Endothelial cell (in vitro differentiated cells): ENCODE results near the gene DLL1. TPM values are rescaled to one million over a fixed set of nuclear protein-coding genes. Genes with fewer than 3 reads are reported as not detected.

Experiments used
- DNase-seq: peaks from one replicate; pipeline ENCODE4 v3.0.0; 2021; ENCODE audit warnings: low spot score
- H3K27ac Mint-ChIP-seq: one replicate; pipeline ENCODE4 v1.8.0; 2021; ENCODE audit warnings: mixed read lengths, inconsistent platforms; ENCODE audit not compliant: unreplicated experiment
- H3K27me3 Mint-ChIP-seq: one replicate; pipeline ENCODE4 v1.8.0; 2021; ENCODE audit warnings: mild to moderate bottlenecking, moderate library complexity, mixed read lengths, inconsistent platforms; ENCODE audit not compliant: unreplicated experiment
- H3K36me3 Mint-ChIP-seq: one replicate; pipeline ENCODE4 v1.8.0; 2021; ENCODE audit warnings: mild to moderate bottlenecking, low read depth, mixed read lengths, inconsistent platforms; ENCODE audit not compliant: unreplicated experiment
- H3K4me1 Mint-ChIP-seq: one replicate; pipeline ENCODE4 v1.8.0; 2021; ENCODE audit warnings: mild to moderate bottlenecking, mixed read lengths, inconsistent platforms; ENCODE audit not compliant: unreplicated experiment
- H3K4me3 Mint-ChIP-seq: one replicate; pipeline ENCODE4 v1.8.0; 2021; ENCODE audit warnings: mild to moderate bottlenecking, mixed read lengths, inconsistent platforms; ENCODE audit not compliant: unreplicated experiment
- H3K9me3 Mint-ChIP-seq: one replicate; pipeline ENCODE4 v1.8.0; 2021; ENCODE audit warnings: mixed read lengths, inconsistent platforms; ENCODE audit not compliant: unreplicated experiment
- CTCF ChIP-seq: fragments of 200-600 bp; sonication (generic); IDR thresholded peaks from one replicate; pipeline ENCODE4 v1.5.0; 2021; ENCODE audit warnings: antibody characterized with exemption; ENCODE audit not compliant: unreplicated experiment
- total RNA-seq: library from RNA; stranded (reverse); fragmentation: NEBNext Ultra II Directional; extraction: Animal tissue kit (Norgen Biotek cat#: 25700); gene quantifications from one replicate; pipeline ENCODE4 v1.2.1, GENCODE V29; 2021; ENCODE audit not compliant: unreplicated experiment

The DLL1 gene
- total RNA-seq, 1 donor from 2014 or later: 59.5 TPM

DNA sequence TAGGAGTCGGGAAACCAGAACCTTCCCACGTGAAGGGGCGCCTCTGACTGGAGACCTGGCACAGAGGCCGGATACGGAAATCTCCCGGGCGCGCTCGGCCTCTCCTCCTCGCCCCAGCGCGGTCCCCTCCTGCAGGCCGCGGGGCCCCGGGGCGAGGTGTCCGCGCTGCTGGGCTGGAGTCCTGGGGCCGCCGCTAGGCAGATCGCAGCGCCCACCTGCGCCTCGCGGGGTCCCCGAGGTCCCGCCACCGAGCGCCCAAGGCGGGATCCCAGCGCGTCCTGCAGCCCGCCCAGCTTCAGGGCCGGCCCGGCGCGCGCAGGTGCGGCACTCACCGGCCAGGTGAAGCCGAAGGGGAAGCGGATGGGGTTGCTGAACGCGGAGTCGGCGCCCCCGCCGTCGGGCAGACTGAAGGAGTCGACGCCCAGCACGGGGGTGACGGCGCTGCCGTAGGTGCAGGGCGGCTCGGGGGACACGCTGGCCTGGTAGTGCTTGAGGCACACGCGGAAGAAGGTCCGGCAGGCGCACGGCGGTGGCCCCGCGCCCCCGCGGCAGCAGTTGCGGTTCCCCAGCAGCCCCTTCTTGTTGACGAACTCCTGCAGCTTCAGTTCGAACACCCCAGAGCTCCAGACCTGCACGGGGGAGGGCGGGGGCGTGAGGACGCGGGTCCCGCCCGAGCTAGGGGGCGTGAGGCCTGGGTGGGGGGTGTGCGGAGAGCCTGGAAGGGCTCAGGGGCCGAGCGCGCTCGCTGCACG lies 1.5 kb downstream of the DLL1 start:
- Mint-ChIP-seq H3K27ac (peak overlapping the region; percentile 82), H3K9me3 (no peaks in the 10 kb centered on the region), H3K27me3 (peaks cover 35% of the 10 kb centered on the region), H3K4me3 (peak overlapping the region; percentile 94), H3K36me3 (peaks cover 38% of the 10 kb centered on the region), H3K4me1 (peaks cover 57% of the 10 kb centered on the region)
- peak; percentile 50 for DNase-seq
- TF ChIP-seq CTCF: no peak

DNA sequence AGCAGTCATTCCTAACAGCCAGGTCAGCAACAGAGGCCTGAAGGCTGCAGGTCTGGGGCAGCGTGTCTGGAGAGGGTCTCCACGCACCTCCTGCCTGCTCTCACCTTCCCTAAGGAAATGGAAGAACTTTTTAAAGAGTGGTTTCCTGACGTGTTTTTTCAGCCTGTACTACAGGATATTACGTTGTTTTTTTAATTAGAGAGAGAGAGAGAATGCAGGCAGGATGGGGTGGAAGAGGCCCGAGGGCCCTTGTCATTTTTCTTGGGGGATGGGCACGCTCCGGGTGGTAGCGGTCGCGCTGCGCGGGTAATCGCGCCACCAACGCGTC lies 2.1 kb downstream of the DLL1 start:
- Mint-ChIP-seq H3K9me3 (no peaks in the 10 kb centered on the region), H3K4me3 (peak overlapping the region; percentile 94), H3K27me3 (peaks cover 30% of the 10 kb centered on the region), H3K36me3 (peaks cover 42% of the 10 kb centered on the region), H3K27ac (peak overlapping the region; percentile 82), H3K4me1 (peaks cover 52% of the 10 kb centered on the region)
- TF ChIP-seq CTCF: no peak
- DNase-seq: no peak

DNA sequence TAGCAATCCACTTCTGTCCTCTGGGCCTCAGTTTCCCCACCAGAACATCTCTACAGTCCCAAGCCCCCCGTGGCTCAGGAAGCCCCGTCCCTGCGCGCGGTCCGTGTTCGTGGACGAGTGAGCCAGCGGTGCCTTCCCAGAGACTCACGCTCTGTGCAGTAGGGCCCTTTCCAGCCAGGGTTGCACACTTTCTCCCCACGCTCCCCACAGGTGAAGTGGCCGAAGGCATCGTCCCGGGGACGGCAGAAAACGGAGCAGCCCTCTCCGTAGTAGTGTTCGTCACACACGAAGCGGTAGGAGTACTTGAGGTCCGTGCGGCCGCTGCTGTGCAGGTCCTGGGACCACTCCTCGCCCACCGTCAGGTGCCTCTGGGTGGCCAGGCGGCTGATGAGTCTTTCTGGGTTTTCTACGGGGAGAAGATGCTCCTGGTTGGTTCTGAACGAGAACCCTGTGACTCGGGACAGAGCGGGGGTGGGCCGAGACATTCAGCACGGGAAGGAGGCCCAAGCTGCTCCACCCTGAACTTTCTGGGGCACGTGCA lies 2.7 kb downstream of the DLL1 start:
- Mint-ChIP-seq H3K27me3 (peaks cover 25% of the 10 kb centered on the region), H3K4me3 (peak overlapping the region; percentile 94), H3K9me3 (no peaks in the 10 kb centered on the region), H3K36me3 (peaks cover 42% of the 10 kb centered on the region), H3K27ac (no peak overlapping the region), H3K4me1 (peaks cover 46% of the 10 kb centered on the region)
- no peak for DNase-seq
- no peak for TF ChIP-seq CTCF

- DNase-seq: no peak
- Mint-ChIP-seq H3K27ac (no peak overlapping the region), H3K36me3 (peaks cover 44% of the 10 kb centered on the region), H3K27me3 (peaks cover 23% of the 10 kb centered on the region), H3K9me3 (no peaks in the 10 kb centered on the region), H3K4me1 (peaks cover 40% of the 10 kb centered on the region), H3K4me3 (peak overlapping the region; percentile 94)
- no peak for TF ChIP-seq CTCF
These were observed 3.5 kb downstream of the DLL1 start for GRCh38 chr6:170287371-170287876.

- H3K36me3 Mint-ChIP-seq: peaks cover 48% of the 10 kb centered on the region
- TF ChIP-seq CTCF: no peak
- no peaks in the 10 kb centered on the region for H3K9me3 Mint-ChIP-seq
- peak overlapping the region; percentile 86 for H3K4me3 Mint-ChIP-seq
- peaks cover 35% of the 10 kb centered on the region for H3K4me1 Mint-ChIP-seq
- H3K27me3 Mint-ChIP-seq: peaks cover 19% of the 10 kb centered on the region
- no peak for DNase-seq
- peak overlapping the region; percentile 24 for H3K27ac Mint-ChIP-seq
These were observed 4.0 kb downstream of the DLL1 start for GRCh38 chr6:170286934-170287265.
